ENCODE results near the gene AP1G2. TPM values are rescaled to one million over a fixed set of nuclear protein-coding genes. Genes with fewer than 3 reads are reported as not detected.
A peak's percentile ranks its signal among the peaks of the same experiment; 100 is the strongest.
"Not testable (repeated sequence)": the region's sequence is repeated elsewhere in the genome, so short reads cannot be mapped to it uniquely, and the experiment has no call there.

AP1G2 gene
- total RNA-seq, 1 experiment from 2014 or later = 26.0 TPM

- no peaks in the 10 kb centered on the region for H3K9me3 ChIP-seq (ENCODE audit: low read depth, low read length, poor library complexity, severe bottlenecking)
- no peak for TF ChIP-seq CTCF (conservative IDR thresholded peaks at IDR 0.05; ENCODE audit: low read depth, low read length)
- no peak for TF ChIP-seq EZH2 (IDR thresholded peaks at IDR 0.05; ENCODE audit: borderline replicate concordance, low read depth, low read length, poor library complexity, severe bottlenecking)
- H3K27ac ChIP-seq (ENCODE audit: low read depth, low read length, poor library complexity, severe bottlenecking) = no peak overlapping the region
- DNase-seq (ENCODE audit: low spot score) = peak; percentile 31
- no peaks in the 10 kb centered on the region for H3K27me3 ChIP-seq (replicated peaks; ENCODE audit: insufficient read depth, low read depth, low read length, poor library complexity)
- no TSS peak for BruUV-seq (replicated peaks)
- H3K4me3 ChIP-seq (ENCODE audit: low read depth, low read length, poor library complexity, severe bottlenecking) = no peak overlapping the region
- intact Hi-C loops (cut with micrococcal nuclease; ENCODE audit: unreplicated experiment) = loop anchor here (5.0 kb wide), 1 partner anchor 51 kb away; no protein-coding TSS in a partner anchor
- no peaks in the 10 kb centered on the region for H3K36me3 ChIP-seq (ENCODE audit: insufficient read depth, low read length, poor library complexity, severe bottlenecking)
- ChIA-PET CTCF (interaction anchor here (0.5 to 1.6 kb wide), 3 partner anchors 41 to 233 kb away, joined by 3 to 9 read pairs (median 3); no protein-coding TSS in a partner anchor), POLR2A (ENCODE audit: low non-redundant PET) (no interaction called here)
- peaks cover 26% of the 10 kb centered on the region for H3K4me1 ChIP-seq (ENCODE audit: insufficient read depth, low read length, poor library complexity, severe bottlenecking)
Observed at GRCh38 chr14:23538785-23539184, 28.8 kb downstream of the AP1G2 start.

GRCh38 chr14:23538050-23538718, 29.4 kb downstream of the AP1G2 start:
- BruUV-seq (replicated peaks) = no TSS peak

GRCh38 chr14:23537351-23538049, 30.1 kb downstream of the AP1G2 start:
- Histone ChIP-seq H3K4me1 (ENCODE audit: insufficient read depth, low read length, poor library complexity, severe bottlenecking) (peaks cover 26% of the 10 kb centered on the region), H3K27me3 (replicated peaks; ENCODE audit: insufficient read depth, low read depth, low read length, poor library complexity) (no peaks in the 10 kb centered on the region), H3K4me3 (ENCODE audit: low read depth, low read length, poor library complexity, severe bottlenecking) (no peak overlapping the region), H3K9me3 (ENCODE audit: low read depth, low read length, poor library complexity, severe bottlenecking) (no peaks in the 10 kb centered on the region), H3K27ac (ENCODE audit: low read depth, low read length, poor library complexity, severe bottlenecking) (no peak overlapping the region), H3K36me3 (ENCODE audit: insufficient read depth, low read length, poor library complexity, severe bottlenecking) (no peaks in the 10 kb centered on the region)
- BruUV-seq (replicated peaks) = no TSS peak
- DNase-seq (ENCODE audit: low spot score) = no peak
- intact Hi-C loops (cut with micrococcal nuclease; ENCODE audit: unreplicated experiment) = loop anchor here (5.0 kb wide), 1 partner anchor 50 kb away; no protein-coding TSS in a partner anchor
- ChIA-PET CTCF (interaction anchor here (1.6 kb wide), 1 partner anchor 59 kb away, joined by 3 read pairs; no protein-coding TSS in a partner anchor), POLR2A (ENCODE audit: low non-redundant PET) (no interaction called here)
- TF ChIP-seq EZH2 (IDR thresholded peaks at IDR 0.05; ENCODE audit: borderline replicate concordance, low read depth, low read length, poor library complexity, severe bottlenecking) (no peak), CTCF (conservative IDR thresholded peaks at IDR 0.05; ENCODE audit: low read depth, low read length) (no peak)

More at GRCh38 chr14:23538050-23538718, 29.4 kb downstream of the AP1G2 start:
- Histone ChIP-seq H3K4me1 (ENCODE audit: insufficient read depth, low read length, poor library complexity, severe bottlenecking) (peaks cover 26% of the 10 kb centered on the region), H3K36me3 (ENCODE audit: insufficient read depth, low read length, poor library complexity, severe bottlenecking) (no peaks in the 10 kb centered on the region), H3K4me3 (ENCODE audit: low read depth, low read length, poor library complexity, severe bottlenecking) (no peak overlapping the region), H3K27ac (ENCODE audit: low read depth, low read length, poor library complexity, severe bottlenecking) (no peak overlapping the region), H3K27me3 (replicated peaks; ENCODE audit: insufficient read depth, low read depth, low read length, poor library complexity) (no peaks in the 10 kb centered on the region), H3K9me3 (ENCODE audit: low read depth, low read length, poor library complexity, severe bottlenecking) (no peaks in the 10 kb centered on the region)
- ChIA-PET POLR2A (ENCODE audit: low non-redundant PET) (no interaction called here), CTCF (interaction anchor here (0.6 to 1.6 kb wide), 2 partner anchors 60 to 233 kb away, joined by 3 to 9 read pairs; no protein-coding TSS in a partner anchor)
- DNase-seq (ENCODE audit: low spot score) = no peak
- TF ChIP-seq EZH2 (IDR thresholded peaks at IDR 0.05; ENCODE audit: borderline replicate concordance, low read depth, low read length, poor library complexity, severe bottlenecking) = no peak
- TF ChIP-seq CTCF (conservative IDR thresholded peaks at IDR 0.05; ENCODE audit: low read depth, low read length) = no peak
- intact Hi-C loops (cut with micrococcal nuclease; ENCODE audit: unreplicated experiment) = loop anchor here (5.0 kb wide), 1 partner anchor 51 kb away; no protein-coding TSS in a partner anchor

GRCh38 chr14:23536906-23537305, 30.7 kb downstream of the AP1G2 start:
- peaks cover 26% of the 10 kb centered on the region for H3K4me1 ChIP-seq (ENCODE audit: insufficient read depth, low read length, poor library complexity, severe bottlenecking)
- H3K27me3 ChIP-seq (replicated peaks; ENCODE audit: insufficient read depth, low read depth, low read length, poor library complexity); H3K4me3 ChIP-seq (ENCODE audit: low read depth, low read length, poor library complexity, severe bottlenecking); DNase-seq (ENCODE audit: low spot score); H3K9me3 ChIP-seq (ENCODE audit: low read depth, low read length, poor library complexity, severe bottlenecking); H3K36me3 ChIP-seq (ENCODE audit: insufficient read depth, low read length, poor library complexity, severe bottlenecking); BruUV-seq (replicated peaks); H3K27ac ChIP-seq (ENCODE audit: low read depth, low read length, poor library complexity, severe bottlenecking); POLR2A ChIA-PET (ENCODE audit: low non-redundant PET); CTCF ChIA-PET: not testable (repeated sequence)
- intact Hi-C loops (cut with micrococcal nuclease; ENCODE audit: unreplicated experiment) = loop anchor here (5.0 kb wide), 1 partner anchor 50 kb away; no protein-coding TSS in a partner anchor

Measured in A673 (cell line).